Esophagus muscularis mucosa (tissue), 4 donors: Measurements from ENCODE around the gene REG3A. TPM values are rescaled to one million over a fixed set of nuclear protein-coding genes. Genes with fewer than 3 reads are reported as not detected.

Source experiments
- DNase-seq: peaks from one replicate; pipeline ENCODE4 v3.0.0-alpha.2; 2017; ENCODE audit errors: extremely low spot score
- H3K27ac ChIP-seq, 4 donors: fragments of 200-600 bp; sonication (generic); replicated peaks in 1 of 4; 1 replicate in 3 of 4; 2 replicates in 1 of 4; pipeline ENCODE4 v1.5.1; 2016 to 2019; ENCODE audit warnings: mild to moderate bottlenecking in 1 of 4
- H3K27me3 ChIP-seq, 4 donors: fragments of 200-600 bp; sonication (generic); one replicate each; pipeline versions ENCODE4 v1.5.1 to v1.6.0; 2016 to 2019
- H3K36me3 ChIP-seq, 4 donors: fragments of 200-600 bp; sonication (generic); one replicate each; pipeline ENCODE4 v1.5.1; 2016 to 2019
- H3K4me1 ChIP-seq, 4 donors: fragments of 200-600 bp; sonication (generic); one replicate each; pipeline ENCODE4 v1.5.1; 2016 to 2019
- H3K4me3 ChIP-seq, 4 donors: fragments of 200-600 bp; sonication (generic); 1 replicate in 2 of 4; 2 replicates in 2 of 4; pipeline ENCODE4 v1.5.1; 2016 to 2019; ENCODE audit warnings: mild to moderate bottlenecking in 4 of 4, moderate library complexity in 1 of 4
- H3K9me3 ChIP-seq, 4 donors: fragments of 200-600 bp; sonication (generic); 1 replicate in 3 of 4; 2 replicates in 1 of 4; pipeline ENCODE4 v1.5.1; 2016 to 2019
- EP300 ChIP-seq: sonication (generic); formaldehyde crosslinking; IDR thresholded peaks from one replicate; pipeline ENCODE4 v1.6.1; 2017; ENCODE audit warnings: antibody characterized with exemption
- POLR2A ChIP-seq: fragments of 450-650 bp; IDR thresholded peaks from one replicate; pipeline ENCODE4 v1.6.1; 2017; ENCODE audit warnings: antibody characterized with exemption, moderate library complexity, mild to moderate bottlenecking, low read depth
- POLR2AphosphoS5 ChIP-seq, 2 donors: sonication (generic); formaldehyde crosslinking; IDR thresholded peaks; one replicate each; pipeline ENCODE4 v1.6.1; 2017; ENCODE audit warnings: antibody characterized with exemption in 2 of 2
- WGBS: methylation state at CpG from one replicate; pipeline ENCODE4 v1.1.5; 2018; 5-methylcytosine and 5-hydroxymethylcytosine counted together
- intact Hi-C: fragments of 100-400 bp; cut with DNase I; formaldehyde crosslinking; loops from one replicate; pipeline ENCODE4 v1.15.1; 2023
- total RNA-seq, 4 donors: library from RNA; depleted of rRNA; stranded (reverse); fragments of >200 nt; gene quantifications; one replicate each; pipeline versions ENCODE4 v1.1.0 to v1.2.1, GENCODE V29; 2016
- TF ChIP-seq, protein P1 (sequence below), 3 experiments: fragments of 200-600 bp in 2 of 3; fragments of 450-650 bp in 1 of 3; sonication (generic) in 2 of 3; IDR thresholded peaks; one replicate each; pipeline ENCODE4 v1.5.1; 2017 to 2019; ENCODE audit warnings: antibody characterized with exemption in 3 of 3, mild to moderate bottlenecking in 2 of 3, moderate library complexity in 1 of 3

Gene REG3A
- total RNA-seq, 4 donors from 2014 or later: not detected

DNA sequence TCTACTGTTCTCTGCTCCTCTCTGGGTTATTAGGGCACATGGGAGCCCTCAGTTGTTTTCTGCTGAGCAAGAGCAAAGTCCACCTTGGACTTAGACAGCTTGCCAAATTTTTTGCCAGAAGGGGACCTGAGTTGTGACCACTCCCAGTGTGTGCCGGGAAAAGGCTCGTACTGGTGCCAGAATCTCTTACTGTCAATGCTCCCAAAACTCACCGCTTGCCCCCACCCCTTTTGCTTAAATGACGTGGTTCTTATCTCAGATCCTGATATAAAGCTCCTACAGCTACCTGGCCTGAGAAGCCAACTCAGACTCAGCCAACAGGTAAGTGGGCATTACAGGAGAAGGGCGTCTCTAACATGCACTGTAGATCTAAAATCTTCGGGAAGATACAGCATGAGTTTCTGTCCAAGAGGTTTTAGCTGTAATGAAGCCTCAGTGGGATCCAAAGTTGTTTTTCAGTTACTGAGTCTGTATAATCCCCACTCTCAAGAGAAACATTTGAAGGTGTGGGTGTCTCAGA, 39.3 kb downstream of the REG3A start, which contains the start of gene REG1A:
REG1A (plus strand) TSS at position 295 of the 520 bp plus-strand sequence. CDS start 374 bp downstream, outside the sequence.
- TF ChIP-seq, protein P1, sequence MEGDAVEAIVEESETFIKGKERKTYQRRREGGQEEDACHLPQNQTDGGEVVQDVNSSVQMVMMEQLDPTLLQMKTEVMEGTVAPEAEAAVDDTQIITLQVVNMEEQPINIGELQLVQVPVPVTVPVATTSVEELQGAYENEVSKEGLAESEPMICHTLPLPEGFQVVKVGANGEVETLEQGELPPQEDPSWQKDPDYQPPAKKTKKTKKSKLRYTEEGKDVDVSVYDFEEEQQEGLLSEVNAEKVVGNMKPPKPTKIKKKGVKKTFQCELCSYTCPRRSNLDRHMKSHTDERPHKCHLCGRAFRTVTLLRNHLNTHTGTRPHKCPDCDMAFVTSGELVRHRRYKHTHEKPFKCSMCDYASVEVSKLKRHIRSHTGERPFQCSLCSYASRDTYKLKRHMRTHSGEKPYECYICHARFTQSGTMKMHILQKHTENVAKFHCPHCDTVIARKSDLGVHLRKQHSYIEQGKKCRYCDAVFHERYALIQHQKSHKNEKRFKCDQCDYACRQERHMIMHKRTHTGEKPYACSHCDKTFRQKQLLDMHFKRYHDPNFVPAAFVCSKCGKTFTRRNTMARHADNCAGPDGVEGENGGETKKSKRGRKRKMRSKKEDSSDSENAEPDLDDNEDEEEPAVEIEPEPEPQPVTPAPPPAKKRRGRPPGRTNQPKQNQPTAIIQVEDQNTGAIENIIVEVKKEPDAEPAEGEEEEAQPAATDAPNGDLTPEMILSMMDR (IDR thresholded peaks at IDR 0.05): no peak
- TF ChIP-seq POLR2A (no peak), EP300 (no peak), POLR2AphosphoS5 (IDR thresholded peaks at IDR 0.05) (no peak)
- intact Hi-C loops: no loop called here
- 78% methylated on average over 6 of the region's 6 CpGs for WGBS

DNA sequence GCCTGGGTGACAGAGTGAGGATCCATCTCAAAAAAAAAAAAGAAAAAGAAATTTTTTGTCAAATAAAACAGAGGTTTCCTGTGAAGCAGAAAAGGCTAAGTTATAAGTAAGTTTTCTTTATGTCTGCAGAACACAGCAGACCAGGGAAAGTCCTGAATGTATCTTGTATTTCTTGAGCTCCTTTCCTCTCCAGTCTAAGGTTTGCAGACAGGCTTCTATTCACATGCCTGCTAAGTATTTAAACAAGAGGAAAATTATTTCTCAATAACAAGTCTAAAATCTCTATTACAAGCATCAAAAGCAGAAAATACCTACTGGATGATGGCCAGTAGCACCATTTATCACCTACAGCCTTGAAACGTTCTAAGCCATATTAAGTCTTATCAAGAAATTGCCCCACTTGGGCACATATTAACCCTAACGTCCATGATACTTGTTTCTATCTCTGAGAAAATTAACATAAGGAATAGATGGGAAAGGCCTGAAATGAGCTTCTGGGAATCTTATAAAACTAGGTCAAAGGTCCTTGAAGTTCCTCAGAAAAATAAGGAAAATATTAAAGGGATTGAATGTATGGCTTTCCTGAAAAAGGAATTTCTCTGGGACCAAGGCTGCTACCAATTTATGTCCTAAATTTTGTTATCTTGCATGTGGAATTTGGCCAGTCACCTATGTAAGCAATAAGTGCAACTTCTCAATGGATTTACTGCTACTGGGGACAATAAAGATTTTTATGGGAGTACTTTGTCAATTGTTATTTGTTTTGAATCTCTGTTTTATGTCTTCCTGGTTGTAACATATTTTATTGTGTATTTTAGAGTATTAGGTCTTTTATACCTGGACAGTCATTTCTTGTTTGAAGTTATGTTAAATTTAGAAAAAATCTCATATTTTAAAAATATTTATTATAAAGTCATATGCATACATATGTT, 42.3 kb downstream of the REG3A start:
- 64% methylated on average over 2 of the region's 2 CpGs for whole genome bisulfite sequencing
- intact Hi-C loops: no loop called here
- TF ChIP-seq POLR2A (no peak), POLR2AphosphoS5 (IDR thresholded peaks at IDR 0.05) (no peak), EP300 (no peak)
- TF ChIP-seq, protein P1 (IDR thresholded peaks at IDR 0.05): no peak
- Histone ChIP-seq H3K27me3 (no peaks in the 10 kb centered on the region), H3K36me3 (no peaks in the 10 kb centered on the region), H3K9me3 (no peaks in the 10 kb centered on the region), H3K4me3 (no peak overlapping the region), H3K27ac (no peak overlapping the region), H3K4me1 (no peaks in the 10 kb centered on the region)
- no peak for DNase-seq

More for the DNA sequence above, 39.3 kb downstream of the REG3A start, which contains the start of gene REG1A:
- Histone ChIP-seq H3K27me3 (no peaks in the 10 kb centered on the region), H3K27ac (no peak within 1 kb of the TSS), H3K4me1 (no peaks in the 10 kb centered on the region), H3K9me3 (no peaks in the 10 kb centered on the region), H3K4me3 (no peak within 1 kb of the TSS), H3K36me3 (no peaks in the 10 kb centered on the region)
- DNase-seq: no peak

DNA sequence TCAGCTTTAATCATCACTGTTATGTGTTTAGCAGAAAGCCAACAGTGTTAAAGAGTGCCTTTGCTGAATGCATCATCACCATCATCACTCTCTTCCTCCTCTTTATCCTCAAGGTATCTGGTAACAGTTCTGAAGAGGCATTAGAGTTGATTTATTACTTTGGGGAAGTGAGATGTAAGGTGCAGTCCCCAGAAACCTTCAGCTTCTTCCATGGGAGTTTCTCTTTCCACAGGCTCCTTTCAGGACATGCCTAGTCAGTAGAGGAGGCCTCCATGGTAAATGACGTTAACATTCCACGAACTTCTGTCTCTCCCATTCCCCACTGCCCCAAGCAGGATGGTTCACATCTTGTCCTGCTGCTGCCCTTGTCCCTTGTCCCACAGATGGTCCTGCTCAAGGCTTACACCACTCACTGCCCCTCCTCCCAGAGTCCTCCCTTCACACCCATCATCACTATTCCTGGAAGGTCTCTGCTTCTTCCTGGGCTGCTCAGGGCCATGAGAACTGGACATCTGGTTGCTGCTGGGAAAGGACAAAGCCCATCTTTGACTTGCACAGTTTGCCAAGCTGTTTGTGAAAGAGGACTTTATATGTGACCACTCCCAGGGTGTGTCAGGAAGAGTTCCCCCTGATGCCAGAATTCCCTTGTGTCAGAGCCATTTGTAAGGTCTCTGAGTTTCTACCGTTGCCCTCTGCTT, 44.6 kb downstream of the REG3A start:
- H3K9me3 ChIP-seq: no peaks in the 10 kb centered on the region
- peak; percentile 90 for DNase-seq
- no peak overlapping the region for H3K27ac ChIP-seq
- H3K27me3 ChIP-seq: no peaks in the 10 kb centered on the region
- H3K36me3 ChIP-seq: no peaks in the 10 kb centered on the region
- H3K4me3 ChIP-seq: no peak overlapping the region
- intact Hi-C loops: no loop called here
- TF ChIP-seq, protein P1 (IDR thresholded peaks at IDR 0.05): no peak
- TF ChIP-seq EP300: no peak
- TF ChIP-seq POLR2AphosphoS5 (IDR thresholded peaks at IDR 0.05): no peak
- TF ChIP-seq POLR2A: no peak
- 67% methylated on average over 3 of the region's 3 CpGs for WGBS
- no peaks in the 10 kb centered on the region for H3K4me1 ChIP-seq

DNA sequence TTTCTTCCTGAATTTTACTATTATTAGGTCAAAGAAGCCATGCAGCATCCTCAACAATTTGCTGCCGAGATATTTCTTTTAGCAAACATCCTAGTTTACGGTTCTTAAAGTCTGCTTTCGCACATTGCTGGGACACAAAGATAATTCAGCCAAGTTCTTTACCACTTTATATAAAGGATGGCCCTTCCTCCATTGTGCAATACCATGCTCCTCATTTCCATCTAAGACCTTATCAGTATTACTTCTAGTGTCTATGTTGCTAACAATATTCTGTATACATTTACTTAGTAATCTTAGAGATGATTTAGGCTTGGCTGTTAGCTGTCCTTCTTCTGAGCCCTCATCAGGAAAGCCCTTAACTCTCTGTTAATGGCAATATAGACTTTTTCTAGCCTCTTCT, 47.3 kb downstream of the REG3A start:
- Histone ChIP-seq H3K4me3 (no peak overlapping the region), H3K36me3 (no peaks in the 10 kb centered on the region), H3K9me3 (no peaks in the 10 kb centered on the region), H3K27ac (no peak overlapping the region), H3K27me3 (no peaks in the 10 kb centered on the region), H3K4me1 (no peaks in the 10 kb centered on the region)
- TF ChIP-seq, protein P1 (IDR thresholded peaks at IDR 0.05): no peak
- TF ChIP-seq POLR2A: no peak
- intact Hi-C loops: no loop called here
- DNase-seq: no peak
- 94% methylated on average over 3 of the region's 3 CpGs for WGBS

Other genes with a start within 250 kb of the REG3A start
- not detected for gene REG3G, start 134.1 kb downstream of the REG3A start, total RNA-seq
- gene REG1B, start 71.8 kb downstream of the REG3A start, total RNA-seq: not detected
- under 1 TPM in 1 of 4 donors, not detected in 3; 0.45 TPM for gene REG1A, start 39.3 kb downstream of the REG3A start, total RNA-seq